GM18867 (cell line): ENCODE data around the gene RABGAP1L.
A peak's percentile ranks its signal among the peaks of the same experiment; 100 is the strongest.
"Not testable (repeated sequence)": the region's sequence is repeated elsewhere in the genome, so short reads cannot be mapped to it uniquely, and the experiment has no call there.

Experiments
- ATAC-seq: cut with Tn5 transposase; IDR thresholded peaks from one replicate; pipeline ENCODE4 v1.9.1; 2021; ENCODE audit warnings: mild to moderate bottlenecking, moderate library complexity; ENCODE audit not compliant: unreplicated experiment

The RABGAP1L gene

GRCh38 chr1:174153085-174153824 is 6.1 kb upstream of the RABGAP1L start:
- peak; percentile 41 for ATAC-seq

- no peak for ATAC-seq
These were observed 5.6 kb upstream of the RABGAP1L start for GRCh38 chr1:174153825-174154107.

- ATAC-seq = no peak
These were observed 2.9 kb upstream of the RABGAP1L start for GRCh38 chr1:174156437-174156836.

GRCh38 chr1:174157157-174157806 is 2.0 kb upstream of the RABGAP1L start:
- peak; percentile 47 for ATAC-seq

GRCh38 chr1:174158767-174159251 is 511 bp upstream of the RABGAP1L start:
- peak; percentile 1 for ATAC-seq

GRCh38 chr1:174160109-174160473 is 771 bp downstream of the RABGAP1L start:
- ATAC-seq = peak; percentile 6

GRCh38 chr1:174160603-174161002 is 1.3 kb downstream of the RABGAP1L start:
- ATAC-seq = no peak

GRCh38 chr1:174161813-174162212 is 2.5 kb downstream of the RABGAP1L start:
- ATAC-seq = no peak

- no peak for ATAC-seq
These were observed 5.5 kb downstream of the RABGAP1L start for GRCh38 chr1:174164826-174165225.

GRCh38 chr1:174165471-174166137 is 6.3 kb downstream of the RABGAP1L start:
- ATAC-seq = no peak

- no peak for ATAC-seq
These were observed 7.4 kb downstream of the RABGAP1L start for GRCh38 chr1:174166530-174167264.

- ATAC-seq = peak; percentile 36
These were observed 8.0 kb downstream of the RABGAP1L start for GRCh38 chr1:174167265-174167803.

- no peak for ATAC-seq
These were observed 10.0 kb downstream of the RABGAP1L start for GRCh38 chr1:174169342-174169741.

- ATAC-seq = no peak
These were observed 11.8 kb downstream of the RABGAP1L start for GRCh38 chr1:174171073-174171472.

GRCh38 chr1:174174461-174175329 is 15.4 kb downstream of the RABGAP1L start:
- peak; percentile 58 for ATAC-seq

GRCh38 chr1:174178459-174178858 is 19.1 kb downstream of the RABGAP1L start:
- not testable (repeated sequence) for ATAC-seq

- no peak for ATAC-seq
These were observed 30.2 kb downstream of the RABGAP1L start for GRCh38 chr1:174189428-174190062.

- ATAC-seq = no peak
These were observed 31.4 kb downstream of the RABGAP1L start for GRCh38 chr1:174190691-174191199.

- ATAC-seq = peak; percentile 46
These were observed 32.1 kb downstream of the RABGAP1L start for GRCh38 chr1:174191349-174191862.
